Activated CD8-positive, alpha-beta memory T cell treated with anti-CD3 and anti-CD28 coated beads for 4 hours (primary cell): Measurements from ENCODE around the gene RPL36AL.
A peak's percentile ranks its signal among the peaks of the same experiment; 100 is the strongest.
"Not testable (repeated sequence)": the region's sequence is repeated elsewhere in the genome, so short reads cannot be mapped to it uniquely, and the experiment has no call there.

ENCODE experiments used
- DNase-seq, 2 donors: peaks; one replicate each; pipeline ENCODE4 v3.0.0-alpha.2; 2020; ENCODE audit warnings: low read depth in 2 of 2

RPL36AL gene

GRCh38 chr14:49619273-49619672 lies 1.2 kb downstream of the RPL36AL start:
- DNase-seq: not testable (repeated sequence)

- no peak for DNase-seq
Observed at GRCh38 chr14:49617852-49618519, 2.4 kb downstream of the RPL36AL start.

GRCh38 chr14:49615776-49616175 lies 4.7 kb downstream of the RPL36AL start:
- no peak for DNase-seq

- DNase-seq: no peak
Observed at GRCh38 chr14:49614196-49614595, 6.2 kb downstream of the RPL36AL start.

GRCh38 chr14:49612671-49613070 lies 7.8 kb downstream of the RPL36AL start:
- no peak for DNase-seq

GRCh38 chr14:49612251-49612650 lies 8.2 kb downstream of the RPL36AL start:
- no peak for DNase-seq

- DNase-seq: no peak
Observed at GRCh38 chr14:49607583-49607982, 12.8 kb downstream of the RPL36AL start.

GRCh38 chr14:49598485-49599300 lies 21.7 kb downstream of the RPL36AL start, which contains the start of gene LRR1:
Gene LRR1 (plus strand): TSS chr14:49598940. CDS start chr14:49599021, 81 bp downstream.
- peak; percentile 63 to 71 for DNase-seq

- DNase-seq: no peak
Observed at GRCh38 chr14:49598189-49598484, 22.3 kb downstream of the RPL36AL start.

- no peak for DNase-seq
Observed at GRCh38 chr14:49594347-49595091, 25.9 kb downstream of the RPL36AL start.

GRCh38 chr14:49593016-49593415 lies 27.4 kb downstream of the RPL36AL start:
- DNase-seq: no peak

- DNase-seq: no peak
Observed at GRCh38 chr14:49589387-49589786, 31.0 kb downstream of the RPL36AL start.

GRCh38 chr14:49586673-49587460 lies 33.6 kb downstream of the RPL36AL start:
- peak in 1 of 2 donors; percentile 28 for DNase-seq

- peak; percentile 97 to 98 for DNase-seq
Observed at GRCh38 chr14:49585803-49586672, 34.4 kb downstream of the RPL36AL start, which contains the start of gene RPS29. Gene RPS29 (minus strand): TSS chr14:49586380. CDS start chr14:49586346, 34 bp downstream.

GRCh38 chr14:49584981-49585640 lies 35.3 kb downstream of the RPL36AL start:
- DNase-seq: not testable (repeated sequence)

GRCh38 chr14:49584058-49584457 lies 36.4 kb downstream of the RPL36AL start:
- DNase-seq: no peak

- DNase-seq: no peak
Observed at GRCh38 chr14:49583629-49584028, 36.8 kb downstream of the RPL36AL start.

GRCh38 chr14:49582113-49582977 lies 38.1 kb downstream of the RPL36AL start:
- no peak for DNase-seq
